Esophagus muscularis mucosa (tissue), 4 donors: ENCODE data around the gene LFNG. TPM values are rescaled to one million over a fixed set of nuclear protein-coding genes. Genes with fewer than 3 reads are reported as not detected.

Experiments used
- DNase-seq: peaks from one replicate; pipeline ENCODE4 v3.0.0-alpha.2; 2017; ENCODE audit errors: extremely low spot score
- H3K27ac ChIP-seq, 4 donors: fragments of 200-600 bp; sonication (generic); replicated peaks in 1 of 4; 1 replicate in 3 of 4; 2 replicates in 1 of 4; pipeline ENCODE4 v1.5.1; 2016 to 2019; ENCODE audit warnings: mild to moderate bottlenecking in 1 of 4
- H3K27me3 ChIP-seq, 4 donors: fragments of 200-600 bp; sonication (generic); one replicate each; pipeline versions ENCODE4 v1.5.1 to v1.6.0; 2016 to 2019
- H3K36me3 ChIP-seq, 4 donors: fragments of 200-600 bp; sonication (generic); one replicate each; pipeline ENCODE4 v1.5.1; 2016 to 2019
- H3K4me1 ChIP-seq, 4 donors: fragments of 200-600 bp; sonication (generic); one replicate each; pipeline ENCODE4 v1.5.1; 2016 to 2019
- H3K4me3 ChIP-seq, 4 donors: fragments of 200-600 bp; sonication (generic); 1 replicate in 2 of 4; 2 replicates in 2 of 4; pipeline ENCODE4 v1.5.1; 2016 to 2019; ENCODE audit warnings: mild to moderate bottlenecking in 4 of 4, moderate library complexity in 1 of 4
- H3K9me3 ChIP-seq, 4 donors: fragments of 200-600 bp; sonication (generic); 1 replicate in 3 of 4; 2 replicates in 1 of 4; pipeline ENCODE4 v1.5.1; 2016 to 2019
- CTCF ChIP-seq, 3 experiments: fragments of 200-600 bp in 2 of 3; fragments of 450-650 bp in 1 of 3; sonication (generic) in 2 of 3; IDR thresholded peaks; one replicate each; pipeline ENCODE4 v1.5.1; 2017 to 2019; ENCODE audit warnings: antibody characterized with exemption in 3 of 3, mild to moderate bottlenecking in 2 of 3, moderate library complexity in 1 of 3
- EP300 ChIP-seq: sonication (generic); formaldehyde crosslinking; IDR thresholded peaks from one replicate; pipeline ENCODE4 v1.6.1; 2017; ENCODE audit warnings: antibody characterized with exemption
- POLR2A ChIP-seq: fragments of 450-650 bp; IDR thresholded peaks from one replicate; pipeline ENCODE4 v1.6.1; 2017; ENCODE audit warnings: antibody characterized with exemption, moderate library complexity, mild to moderate bottlenecking, low read depth
- POLR2AphosphoS5 ChIP-seq, 2 donors: sonication (generic); formaldehyde crosslinking; IDR thresholded peaks; one replicate each; pipeline ENCODE4 v1.6.1; 2017; ENCODE audit warnings: antibody characterized with exemption in 2 of 2
- WGBS: methylation state at CpG from one replicate; pipeline ENCODE4 v1.1.5; 2018; 5-methylcytosine and 5-hydroxymethylcytosine counted together
- intact Hi-C: fragments of 100-400 bp; cut with DNase I; formaldehyde crosslinking; loops from one replicate; pipeline ENCODE4 v1.15.1; 2023
- total RNA-seq, 4 donors: library from RNA; depleted of rRNA; stranded (reverse); fragments of >200 nt; gene quantifications; one replicate each; pipeline versions ENCODE4 v1.1.0 to v1.2.1, GENCODE V29; 2016

Gene LFNG
- total RNA-seq, 4 donors from 2014 or later, result 6.1 to 10.7 (median 8.3) TPM

- TF ChIP-seq CTCF (IDR thresholded peaks at IDR 0.05) (no peak), POLR2AphosphoS5 (IDR thresholded peaks at IDR 0.05) (no peak), POLR2A (no peak), EP300 (no peak)
- H3K27me3 ChIP-seq, result peaks cover 0 to 74% (median 18%) of the 10 kb centered on the region in 4 donors
- no peak for DNase-seq
- H3K9me3 ChIP-seq, result no peaks in the 10 kb centered on the region
- intact Hi-C loops, result no loop called here
- H3K4me3 ChIP-seq, result no peak overlapping the region
- peaks cover 30 to 40% (median 37%) of the 10 kb centered on the region in 4 donors for H3K4me1 ChIP-seq
- no peak overlapping the region for H3K27ac ChIP-seq
- WGBS, result 85% methylated on average over 10 of the region's 18 CpGs
- H3K36me3 ChIP-seq, result no peaks in the 10 kb centered on the region
These were observed 43.9 kb upstream of the LFNG start for GRCh38 chr7:2475678-2476015.

- no peak within 1 kb of the TSS for H3K4me3 ChIP-seq
- no peak within 1 kb of the TSS for H3K27ac ChIP-seq
- TF ChIP-seq POLR2A, result no peak
- TF ChIP-seq POLR2AphosphoS5 (IDR thresholded peaks at IDR 0.05), result no peak
- TF ChIP-seq EP300, result no peak
- TF ChIP-seq CTCF (IDR thresholded peaks at IDR 0.05), result no peak
- WGBS, result 69% methylated on average over 7 of the region's 16 CpGs
- peaks cover 0 to 74% (median 18%) of the 10 kb centered on the region in 4 donors for H3K27me3 ChIP-seq
- intact Hi-C loops, result no loop called here
- no peaks in the 10 kb centered on the region for H3K36me3 ChIP-seq
- no peaks in the 10 kb centered on the region for H3K9me3 ChIP-seq
- H3K4me1 ChIP-seq, result peaks cover 28 to 37% (median 32%) of the 10 kb centered on the region in 4 donors
- DNase-seq, result no peak
These were observed 43.3 kb upstream of the LFNG start, which contains the start of gene GRIFIN for GRCh38 chr7:2476298-2476697. GRIFIN (minus strand) TSS chr7:2476398; CDS start chr7:2476383, 15 bp downstream.

GRCh38 chr7:2476776-2477446 is 42.7 kb upstream of the LFNG start:
- H3K27ac ChIP-seq, result no peak overlapping the region
- no peak for TF ChIP-seq POLR2A
- TF ChIP-seq EP300, result no peak
- no peak for TF ChIP-seq CTCF (IDR thresholded peaks at IDR 0.05)
- no peak for TF ChIP-seq POLR2AphosphoS5 (IDR thresholded peaks at IDR 0.05)
- H3K4me1 ChIP-seq, result peaks cover 22 to 32% (median 26%) of the 10 kb centered on the region in 4 donors
- DNase-seq, result no peak
- no peaks in the 10 kb centered on the region for H3K9me3 ChIP-seq
- intact Hi-C loops, result no loop called here
- H3K4me3 ChIP-seq, result no peak overlapping the region
- 60% methylated on average over 12 of the region's 25 CpGs for WGBS
- H3K36me3 ChIP-seq, result no peaks in the 10 kb centered on the region
- H3K27me3 ChIP-seq, result peaks cover 0 to 74% (median 18%) of the 10 kb centered on the region in 4 donors

GRCh38 chr7:2477447-2478398 is 41.9 kb upstream of the LFNG start:
- no peak for DNase-seq
- H3K9me3 ChIP-seq, result peaks cover 0 to 3% (median under 1%) of the 10 kb centered on the region in 4 donors
- peaks cover 0 to 80% (median 18%) of the 10 kb centered on the region in 4 donors for H3K27me3 ChIP-seq
- no peak overlapping the region for H3K27ac ChIP-seq
- WGBS, result 80% methylated on average over 1 of the region's 34 CpGs
- no peak for TF ChIP-seq POLR2AphosphoS5 (IDR thresholded peaks at IDR 0.05)
- TF ChIP-seq POLR2A, result no peak
- TF ChIP-seq EP300, result no peak
- TF ChIP-seq CTCF (IDR thresholded peaks at IDR 0.05), result peak; percentile 52 to 62 (median 52)
- H3K4me1 ChIP-seq, result peaks cover 22 to 32% (median 26%) of the 10 kb centered on the region in 4 donors
- peak overlapping the region in 1 of 4 donors; percentile 6 for H3K4me3 ChIP-seq
- no peaks in the 10 kb centered on the region for H3K36me3 ChIP-seq
- intact Hi-C loops, result no loop called here
